Left lung (tissue), 10 donors: ENCODE results near the gene ADAM12. TPM values are rescaled to one million over a fixed set of nuclear protein-coding genes. Genes with fewer than 3 reads are reported as not detected.

Experiments used
- ATAC-seq: fragments of 200-7000 bp; cut with Tn5 transposase; one replicate; pipeline ENCODE4 v1.9.1; 2020; ENCODE audit warnings: moderate library complexity
- DNase-seq, 4 donors: peaks; one replicate each; pipeline ENCODE4 v3.0.0-alpha.2; 2013 to 2020
- H3K27ac ChIP-seq, 2 donors: fragments of 200-600 bp; sonication (generic) in 1 of 2; one replicate each; pipeline versions ENCODE4 v1.5.0 to v1.8.0; 2020 to 2021
- H3K27me3 ChIP-seq, 2 donors: fragments of 200-600 bp; sonication (generic) in 1 of 2; one replicate each; pipeline versions ENCODE4 v1.5.0 to v1.8.0; 2020 to 2021
- H3K36me3 ChIP-seq, 2 donors: fragments of 200-600 bp; sonication (generic) in 1 of 2; one replicate each; pipeline versions ENCODE4 v1.5.0 to v1.8.0; 2020 to 2021
- H3K4me1 ChIP-seq, 2 donors: fragments of 200-600 bp; one replicate each; pipeline ENCODE4 v1.8.0; 2021
- H3K4me3 ChIP-seq, 2 donors: fragments of 200-600 bp; sonication (generic) in 1 of 2; one replicate each; pipeline versions ENCODE4 v1.5.0 to v1.8.0; 2020 to 2021; ENCODE audit warnings: mild to moderate bottlenecking in 1 of 2
- H3K9me3 ChIP-seq, 2 donors: fragments of 200-600 bp; sonication (generic) in 1 of 2; one replicate each; pipeline versions ENCODE4 v1.5.0 to v1.8.0; 2020 to 2021
- CTCF ChIP-seq, 2 donors: fragments of 200-600 bp; sonication (generic) in 1 of 2; IDR thresholded peaks; one replicate each; pipeline versions ENCODE4 v1.5.0 to v1.8.0; 2021; ENCODE audit warnings: antibody characterized with exemption in 2 of 2
- intact Hi-C, 2 donors: fragments of 100-400 bp; cut with DNase I; formaldehyde crosslinking; loops; one replicate each; pipeline versions ENCODE4 v1.11.2 to v1.14.2; 2022
- polyA plus RNA-seq, 6 donors: library from polyadenylated mRNA; unstranded; fragments of 120-200 nt; gene quantifications; one replicate each; pipeline ENCODE4 v1.2.1, GENCODE V29; 2013; ENCODE audit not compliant: insufficient read length in 6 of 6
- total RNA-seq, 2 donors: library from RNA; stranded (reverse); fragmentation: NEBNext Ultra II Directional; extraction: Animal tissue kit (Norgen Biotek cat#: 25700); gene quantifications; one replicate each; pipeline ENCODE4 v1.2.1, GENCODE V29; 2021
- donor health status: DM: no; HTN: yes; CAD: no.
- donor health status: DM: no; HTN: no; CAD: no.

ADAM12 gene
- total and polyA plus RNA-seq, 8 donors: 2.6 to 22.4 (median 10.7) TPM

GRCh38 chr10:126147866-126148587 is 240.2 kb downstream of the ADAM12 start:
- H3K4me3 ChIP-seq: no peak overlapping the region
- TF ChIP-seq CTCF (IDR thresholded peaks at IDR 0.05): no peak
- peak; percentile 59 for ATAC-seq
- peaks cover 0 to 13% of the 10 kb centered on the region in 2 donors for H3K9me3 ChIP-seq
- no peaks in the 10 kb centered on the region for H3K36me3 ChIP-seq
- peak overlapping the region in 1 of 2 donors; percentile 69 for H3K27ac ChIP-seq
- intact Hi-C loops: no loop called here
- DNase-seq: no peak
- H3K4me1 ChIP-seq: peaks cover 0 to 9% of the 10 kb centered on the region in 2 donors
- no peaks in the 10 kb centered on the region for H3K27me3 ChIP-seq

GRCh38 chr10:126146771-126147170 is 241.5 kb downstream of the ADAM12 start:
- Histone ChIP-seq H3K4me3 (no peak overlapping the region), H3K27ac (no peak overlapping the region), H3K4me1 (peaks cover 0 to 9% of the 10 kb centered on the region in 2 donors), H3K36me3 (no peaks in the 10 kb centered on the region), H3K9me3 (peaks cover 0 to 13% of the 10 kb centered on the region in 2 donors), H3K27me3 (no peaks in the 10 kb centered on the region)
- TF ChIP-seq CTCF (IDR thresholded peaks at IDR 0.05): no peak
- no peak for DNase-seq
- intact Hi-C loops: no loop called here
- ATAC-seq: no peak

GRCh38 chr10:126143117-126143516 is 245.2 kb downstream of the ADAM12 start:
- no peaks in the 10 kb centered on the region for H3K27me3 ChIP-seq
- no peaks in the 10 kb centered on the region for H3K36me3 ChIP-seq
- ATAC-seq (no peak), DNase-seq (no peak)
- no peak overlapping the region for H3K27ac ChIP-seq
- TF ChIP-seq CTCF (IDR thresholded peaks at IDR 0.05): no peak
- peaks cover 0 to under 1% of the 10 kb centered on the region in 2 donors for H3K4me1 ChIP-seq
- intact Hi-C loops: no loop called here
- H3K9me3 ChIP-seq: peaks cover 0 to under 1% of the 10 kb centered on the region in 2 donors
- no peak overlapping the region for H3K4me3 ChIP-seq

GRCh38 chr10:126140746-126141273 is 247.5 kb downstream of the ADAM12 start:
- ATAC-seq: no peak

More at GRCh38 chr10:126140746-126141273, 247.5 kb downstream of the ADAM12 start:
- Histone ChIP-seq H3K4me1 (no peaks in the 10 kb centered on the region), H3K27ac (no peak overlapping the region), H3K27me3 (no peaks in the 10 kb centered on the region), H3K9me3 (peaks cover 0 to 4% of the 10 kb centered on the region in 2 donors), H3K36me3 (no peaks in the 10 kb centered on the region), H3K4me3 (no peak overlapping the region)
- TF ChIP-seq CTCF (IDR thresholded peaks at IDR 0.05): no peak
- intact Hi-C loops: no loop called here
- DNase-seq: no peak
